Measurements from ENCODE around the gene RASAL2.
A peak's percentile ranks its signal among the peaks of the same experiment; 100 is the strongest.

RASAL2 gene

GRCh38 chr1:178512566-178513277 is 418.8 kb downstream of the RASAL2 start, which contains the start of gene TEX35:
TSS of gene TEX35 (plus strand) at chr1:178513109. CDS start at chr1:178513189, 80 bp downstream.
- DNase-seq (ENCODE audit: low read depth in 2 of 2), result no peak

- no peak for DNase-seq (ENCODE audit: low read depth in 2 of 2)
These were observed 419.5 kb downstream of the RASAL2 start for GRCh38 chr1:178513278-178513983.

- no peak for DNase-seq (ENCODE audit: low read depth in 2 of 2)
These were observed 422.2 kb downstream of the RASAL2 start for GRCh38 chr1:178516110-178516509.

GRCh38 chr1:178518894-178519293 is 425.0 kb downstream of the RASAL2 start:
- no peak for DNase-seq (ENCODE audit: low read depth in 2 of 2)

- no peak for DNase-seq (ENCODE audit: low read depth in 2 of 2)
These were observed 426.9 kb downstream of the RASAL2 start for GRCh38 chr1:178520803-178521202.

- no peak for DNase-seq (ENCODE audit: low read depth in 2 of 2)
These were observed 427.3 kb downstream of the RASAL2 start for GRCh38 chr1:178521241-178521640.

GRCh38 chr1:178527117-178527516 is 433.2 kb downstream of the RASAL2 start:
- no peak for DNase-seq (ENCODE audit: low read depth in 2 of 2)

GRCh38 chr1:178528228-178528952 is 434.5 kb downstream of the RASAL2 start:
- no peak for DNase-seq (ENCODE audit: low read depth in 2 of 2)

GRCh38 chr1:178528953-178529335 is 435.0 kb downstream of the RASAL2 start:
- no peak for DNase-seq (ENCODE audit: low read depth in 2 of 2)

- no peak for DNase-seq (ENCODE audit: low read depth in 2 of 2)
These were observed 435.6 kb downstream of the RASAL2 start for GRCh38 chr1:178529364-178530036.

GRCh38 chr1:178530037-178530402 is 436.1 kb downstream of the RASAL2 start:
- DNase-seq (ENCODE audit: low read depth in 2 of 2), result no peak

GRCh38 chr1:178530502-178530901 is 436.6 kb downstream of the RASAL2 start:
- DNase-seq (ENCODE audit: low read depth in 2 of 2), result no peak

- no peak for DNase-seq (ENCODE audit: low read depth in 2 of 2)
These were observed 438.0 kb downstream of the RASAL2 start for GRCh38 chr1:178531887-178532286.

- DNase-seq (ENCODE audit: low read depth in 2 of 2), result peak; percentile 62 to 69
These were observed 438.5 kb downstream of the RASAL2 start for GRCh38 chr1:178532392-178532791.

GRCh38 chr1:178533121-178533946 is 439.4 kb downstream of the RASAL2 start:
- no peak for DNase-seq (ENCODE audit: low read depth in 2 of 2)
